ENCODE data around the gene TMEM217.

The TMEM217 gene

DNA sequence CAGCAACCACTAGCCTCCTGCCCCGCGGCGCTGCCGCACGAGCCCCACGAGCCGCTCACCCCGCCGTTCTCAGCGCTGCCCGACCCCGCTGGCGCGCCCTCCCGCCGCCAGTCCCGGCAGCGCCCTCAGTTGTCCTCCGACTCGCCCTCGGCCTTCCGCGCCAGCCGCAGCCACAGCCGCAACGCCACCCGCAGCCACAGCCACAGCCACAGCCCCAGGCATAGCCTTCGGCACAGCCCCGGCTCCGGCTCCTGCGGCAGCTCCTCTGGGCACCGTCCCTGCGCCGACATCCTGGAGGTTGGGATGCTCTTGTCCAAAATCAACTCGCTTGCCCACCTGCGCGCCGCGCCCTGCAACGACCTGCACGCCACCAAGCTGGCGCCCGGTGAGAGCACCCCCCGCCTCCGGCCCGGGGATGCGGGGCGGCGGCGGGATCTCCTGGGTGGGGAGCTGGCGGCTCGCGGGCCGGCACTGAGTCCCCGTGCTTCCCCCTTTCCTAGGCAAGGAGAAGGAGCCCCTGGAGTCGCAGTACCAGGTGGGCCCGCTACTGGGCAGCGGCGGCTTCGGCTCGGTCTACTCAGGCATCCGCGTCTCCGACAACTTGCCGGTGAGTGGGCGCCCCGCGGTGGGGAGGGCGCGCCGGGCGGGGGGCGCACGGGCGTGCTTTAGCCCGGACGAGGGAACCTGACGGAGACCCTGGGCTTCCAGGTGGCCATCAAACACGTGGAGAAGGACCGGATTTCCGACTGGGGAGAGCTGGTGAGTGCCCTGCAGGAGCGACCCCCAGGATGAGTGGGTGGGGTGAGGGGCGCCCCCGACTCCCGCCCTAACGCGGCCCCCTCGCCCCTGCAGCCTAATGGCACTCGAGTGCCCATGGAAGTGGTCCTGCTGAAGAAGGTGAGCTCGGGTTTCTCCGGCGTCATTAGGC is 87.4 kb downstream of the TMEM217 start:
- in situ Hi-C loops (cut with HindIII; ENCODE audit: low sequenced_read_pairs), result no loop called here

DNA sequence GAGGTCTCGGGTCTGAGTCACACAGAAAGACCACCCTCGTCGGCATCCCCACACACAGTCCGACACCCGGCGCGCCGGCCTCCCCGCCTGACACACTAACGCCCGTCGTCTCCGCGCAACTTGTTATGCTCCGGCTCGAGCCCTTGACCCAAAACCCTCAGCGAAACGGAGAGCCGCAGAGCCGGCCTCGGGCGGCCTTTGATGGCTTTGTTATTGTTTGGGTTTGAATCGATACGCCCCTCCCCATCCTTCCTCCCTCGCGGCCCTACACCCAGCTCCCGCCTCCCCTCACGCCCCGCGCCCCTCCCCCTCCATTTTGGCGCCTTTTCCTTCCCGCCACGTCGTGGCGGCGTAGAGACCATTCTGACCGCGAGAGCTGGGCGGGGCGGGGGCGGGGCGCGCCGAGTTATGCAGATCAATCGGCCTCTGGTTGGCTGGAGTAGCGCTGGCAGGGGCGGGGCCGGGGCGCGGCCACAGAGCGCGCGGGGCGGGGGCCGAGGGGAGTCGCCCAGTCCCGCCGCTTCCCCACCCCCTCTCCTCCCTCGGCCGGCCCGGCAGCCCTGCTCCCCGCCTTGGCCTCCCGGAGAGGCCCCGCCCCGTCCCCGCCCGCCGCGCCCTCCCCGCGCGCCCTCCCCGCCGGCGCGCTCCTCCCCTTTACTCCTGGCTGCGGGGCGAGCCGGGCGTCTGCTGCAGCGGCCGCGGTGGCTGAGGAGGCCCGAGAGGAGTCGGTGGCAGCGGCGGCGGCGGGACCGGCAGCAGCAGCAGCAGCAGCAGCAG is 88.3 kb downstream of the TMEM217 start, which contains the start of gene PIM1:
TSS of gene PIM1 (plus strand) at position 657 of the 777 bp plus-strand sequence. CDS start 424 bp downstream, outside the sequence.
- in situ Hi-C loops (cut with HindIII; ENCODE audit: low sequenced_read_pairs), result no loop called here

DNA sequence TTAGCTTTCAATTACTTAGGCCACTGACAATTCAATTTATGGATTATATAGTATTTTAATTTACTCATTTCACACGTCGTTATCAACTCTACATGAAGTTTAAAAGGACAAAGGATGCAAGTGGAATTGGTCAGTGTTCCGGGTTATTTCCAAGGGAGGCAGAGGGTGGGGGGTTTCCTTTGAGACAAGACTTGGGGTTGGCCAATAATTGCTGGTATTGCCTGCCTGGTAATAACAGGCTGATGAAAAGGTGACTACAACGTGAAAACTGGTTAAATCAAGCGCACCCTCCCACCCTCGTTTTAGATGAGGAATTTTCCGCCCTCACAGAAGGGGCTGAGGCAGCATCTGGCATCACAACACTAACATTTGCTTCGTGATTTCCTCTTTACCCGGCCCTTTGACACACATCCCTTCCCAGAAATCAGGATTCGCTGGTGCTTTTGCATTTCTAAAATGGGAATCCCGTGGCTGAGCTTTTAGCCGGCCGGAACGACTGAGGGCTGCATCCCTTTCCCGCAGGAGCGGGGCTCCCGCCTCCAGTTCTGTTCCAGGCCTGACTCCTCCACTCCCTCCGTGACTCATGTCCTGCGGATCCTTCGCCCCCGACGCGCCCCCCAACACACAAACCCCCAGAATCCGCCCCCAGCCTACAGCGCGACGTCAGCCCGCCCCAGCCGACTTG is 89.0 kb downstream of the TMEM217 start:
- in situ Hi-C loops (cut with HindIII; ENCODE audit: low sequenced_read_pairs), result no loop called here

DNA sequence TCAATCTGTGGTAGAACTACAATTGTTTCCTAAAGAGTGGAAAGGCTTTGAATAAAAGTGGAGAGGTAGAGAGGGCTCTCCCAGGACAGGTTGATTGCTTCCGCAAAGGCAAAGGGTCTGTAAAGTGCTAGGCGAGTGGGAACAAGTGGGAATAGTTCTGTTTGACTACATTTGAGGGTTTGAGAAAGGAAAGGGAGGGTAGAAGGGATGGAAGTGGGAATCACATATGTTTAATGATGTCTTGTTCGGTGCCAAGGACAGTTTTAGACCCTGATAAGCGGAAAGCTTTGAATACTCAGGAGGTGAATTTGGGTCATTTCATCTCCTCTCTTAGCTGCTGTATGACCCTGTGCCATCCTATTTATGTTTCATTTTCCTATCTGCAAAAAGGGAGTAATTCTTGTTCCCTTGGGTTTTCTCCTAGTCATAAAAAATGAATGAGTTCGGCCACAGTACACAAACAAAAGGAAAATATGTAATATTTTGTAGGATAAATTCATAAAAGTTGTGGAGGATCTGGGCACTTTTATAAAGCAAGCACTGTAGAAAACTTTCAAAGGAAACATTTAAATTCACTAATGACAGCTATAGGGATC is 89.7 kb downstream of the TMEM217 start:
- in situ Hi-C loops (cut with HindIII; ENCODE audit: low sequenced_read_pairs), result no loop called here

DNA sequence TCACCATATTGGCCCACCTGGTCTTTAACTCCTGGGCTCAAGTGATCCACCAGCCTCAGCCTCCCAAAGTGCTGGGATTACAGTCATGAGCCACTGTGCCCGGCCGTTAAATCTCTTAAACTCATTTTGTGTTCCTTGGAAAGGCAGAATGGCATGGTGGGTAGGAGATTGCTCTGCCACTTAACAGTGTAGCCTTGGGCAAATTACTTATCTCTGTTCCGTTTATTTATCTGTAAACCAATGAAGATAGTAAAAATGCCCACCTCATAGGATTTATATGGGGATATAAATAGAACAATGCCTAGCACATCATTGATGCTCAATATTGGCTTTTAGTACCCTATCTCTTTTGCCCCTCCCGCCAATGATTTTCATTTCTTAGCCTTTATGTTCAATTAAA is 95.2 kb downstream of the TMEM217 start:
- in situ Hi-C loops (cut with HindIII; ENCODE audit: low sequenced_read_pairs), result no loop called here
